ENCODE results near the gene TEN1.

- TF ChIP-seq CTCF (conservative IDR thresholded peaks at IDR 0.05 in 1 of 2, IDR thresholded peaks at IDR 0.05 in 1 of 2; ENCODE audit: low read depth in 1 of 2, low read length in 2 of 2) (no peak), EZH2 (IDR thresholded peaks at IDR 0.05; ENCODE audit: low read length, missing control alignments) (no peak)
These were observed 9.0 kb upstream of the TEN1 start for GRCh38 chr17:75970011-75970523.
